BLaER1 (cell line): ENCODE data around the gene MEMO1.
"Not testable (repeated sequence)": the region's sequence is repeated elsewhere in the genome, so short reads cannot be mapped to it uniquely, and the experiment has no call there.

Experiments
- H3K27ac ChIP-seq: shearing (Covaris generic); formaldehyde crosslinking; 2 replicates; pipeline ENCODE4 v1.8.1; 2022
- H3K27me3 ChIP-seq: shearing (Covaris generic); formaldehyde crosslinking; 2 replicates; pipeline ENCODE4 v1.8.1; 2022
- H3K36me3 ChIP-seq: shearing (Covaris generic); formaldehyde crosslinking; 2 replicates; pipeline ENCODE4 v1.8.1; 2022
- H3K4me1 ChIP-seq: shearing (Covaris generic); formaldehyde crosslinking; 2 replicates; pipeline ENCODE4 v1.8.1; 2022
- H3K4me2 ChIP-seq: shearing (Covaris generic); formaldehyde crosslinking; 2 replicates; pipeline ENCODE4 v1.8.1; 2022
- H3K4me3 ChIP-seq: shearing (Covaris generic); formaldehyde crosslinking; 2 replicates; pipeline ENCODE4 v1.8.1; 2022
- H3K9ac ChIP-seq: shearing (Covaris generic); formaldehyde crosslinking; 2 replicates; pipeline ENCODE4 v1.8.1; 2022
- H3K9me3 ChIP-seq: shearing (Covaris generic); formaldehyde crosslinking; 2 replicates; pipeline ENCODE4 v1.8.1; 2022
- H4K20me1 ChIP-seq: shearing (Covaris generic); formaldehyde crosslinking; 2 replicates; pipeline ENCODE4 v1.8.1; 2022
- Cebpa-rat ChIP-seq: shearing (Covaris generic); IDR thresholded peaks from 2 replicates; pipeline ENCODE4 v1.8.1; 2022

MEMO1 gene

GRCh38 chr2:32010670-32011484 is at the start of gene MEMO1:
TSS of gene MEMO1 (minus strand) at chr2:32011008. CDS start at chr2:32010247, 761 bp downstream.
- Histone ChIP-seq H3K27ac (peak within 1 kb of the TSS; percentile 96), H3K4me2 (peak within 1 kb of the TSS; percentile 81), H3K4me1 (peaks cover 29% of the 10 kb centered on the region), H4K20me1 (peaks cover 40% of the 10 kb centered on the region), H3K9me3 (no peaks in the 10 kb centered on the region), H3K36me3 (0 out of 2 replicates have a peak, but pooled peaks cover 5% of the 10 kb centered on the region), H3K27me3 (no peaks in the 10 kb centered on the region), H3K4me3 (peak within 1 kb of the TSS; percentile 100), H3K9ac (peak within 1 kb of the TSS; percentile 98)
- no peak for TF ChIP-seq Cebpa-rat

GRCh38 chr2:32060266-32060665 is 49.5 kb upstream of the MEMO1 start:
- no peak overlapping the region for H3K9ac ChIP-seq
- peaks cover 18% of the 10 kb centered on the region for H3K4me1 ChIP-seq
- no peak overlapping the region for H3K4me3 ChIP-seq
- no peak overlapping the region for H3K4me2 ChIP-seq
- no peak for TF ChIP-seq Cebpa-rat
- H4K20me1 ChIP-seq = 0 out of 2 replicates have a peak, but pooled peaks cover 5% of the 10 kb centered on the region
- H3K9me3 ChIP-seq = no peaks in the 10 kb centered on the region
- H3K27ac ChIP-seq = no peak overlapping the region
- H3K27me3 ChIP-seq = no peaks in the 10 kb centered on the region
- no peaks in the 10 kb centered on the region for H3K36me3 ChIP-seq

GRCh38 chr2:32058130-32058529 is 47.3 kb upstream of the MEMO1 start:
- Histone ChIP-seq H3K4me2 (no peak overlapping the region), H4K20me1 (no peaks in the 10 kb centered on the region)

GRCh38 chr2:32054583-32054982 is 43.8 kb upstream of the MEMO1 start:
- not testable (repeated sequence) for H3K27ac ChIP-seq, H3K4me3 ChIP-seq, H3K9ac ChIP-seq, H4K20me1 ChIP-seq, H3K9me3 ChIP-seq, H3K36me3 ChIP-seq, H3K4me1 ChIP-seq, H3K27me3 ChIP-seq, H3K4me2 ChIP-seq

More at GRCh38 chr2:32058130-32058529, 47.3 kb upstream of the MEMO1 start:
- Histone ChIP-seq H3K4me3 (no peak overlapping the region), H3K9ac (no peak overlapping the region), H3K4me1 (peaks cover 10% of the 10 kb centered on the region), H3K27me3 (no peaks in the 10 kb centered on the region), H3K27ac (no peak overlapping the region), H3K9me3 (no peaks in the 10 kb centered on the region), H3K36me3 (no peaks in the 10 kb centered on the region)
- no peak for TF ChIP-seq Cebpa-rat

- no peaks in the 10 kb centered on the region for H3K4me1 ChIP-seq
- no peaks in the 10 kb centered on the region for H3K27me3 ChIP-seq
- H3K9ac ChIP-seq = no peak overlapping the region
- H4K20me1 ChIP-seq = no peaks in the 10 kb centered on the region
- H3K4me3 ChIP-seq = no peak overlapping the region
- H3K27ac ChIP-seq = no peak overlapping the region
- H3K36me3 ChIP-seq = no peaks in the 10 kb centered on the region
- H3K9me3 ChIP-seq = no peaks in the 10 kb centered on the region
- TF ChIP-seq Cebpa-rat = no peak
- no peak overlapping the region for H3K4me2 ChIP-seq
Measured at GRCh38 chr2:32051836-32052439, 41.1 kb upstream of the MEMO1 start.

- Histone ChIP-seq H3K4me2 (no peak overlapping the region), H3K9me3 (no peaks in the 10 kb centered on the region), H3K9ac (no peak overlapping the region), H4K20me1 (no peaks in the 10 kb centered on the region), H3K27ac (no peak overlapping the region), H3K27me3 (no peaks in the 10 kb centered on the region), H3K36me3 (no peaks in the 10 kb centered on the region), H3K4me3 (no peak overlapping the region), H3K4me1 (peaks cover 11% of the 10 kb centered on the region)
- TF ChIP-seq Cebpa-rat = no peak
Measured at GRCh38 chr2:32043561-32043960, 32.8 kb upstream of the MEMO1 start.

GRCh38 chr2:32039447-32040219 is 28.8 kb upstream of the MEMO1 start, which contains the start of gene DPY30:
TSS of gene DPY30 (minus strand) at chr2:32039805. CDS start at chr2:32039456, 349 bp downstream.
- peak within 1 kb of the TSS; percentile 87 for H3K4me2 ChIP-seq
- TF ChIP-seq Cebpa-rat = no peak
- peaks cover 15% of the 10 kb centered on the region for H3K4me1 ChIP-seq
- no peaks in the 10 kb centered on the region for H3K27me3 ChIP-seq
- peak within 1 kb of the TSS; percentile 74 for H3K4me3 ChIP-seq
- no peaks in the 10 kb centered on the region for H3K9me3 ChIP-seq
- H3K27ac ChIP-seq = peak within 1 kb of the TSS; percentile 87
- H3K36me3 ChIP-seq = peaks cover 18% of the 10 kb centered on the region
- H4K20me1 ChIP-seq = no peaks in the 10 kb centered on the region
- H3K9ac ChIP-seq = peak within 1 kb of the TSS; percentile 86

- peak overlapping the region; percentile 10; the same call in 1 of the 2 replicates for H3K9ac ChIP-seq
- H3K4me1 ChIP-seq = peaks cover 24% of the 10 kb centered on the region
- peaks cover 55% of the 10 kb centered on the region for H3K36me3 ChIP-seq
- not testable (repeated sequence) for H3K4me3 ChIP-seq, H3K9me3 ChIP-seq, H3K27me3 ChIP-seq, H3K27ac ChIP-seq
- H3K4me2 ChIP-seq = peak overlapping the region; percentile 47
- H4K20me1 ChIP-seq = peaks cover 16% of the 10 kb centered on the region; the same call in 1 of the 2 replicates
Measured at GRCh38 chr2:32034198-32034887, 23.5 kb upstream of the MEMO1 start.

DNA sequence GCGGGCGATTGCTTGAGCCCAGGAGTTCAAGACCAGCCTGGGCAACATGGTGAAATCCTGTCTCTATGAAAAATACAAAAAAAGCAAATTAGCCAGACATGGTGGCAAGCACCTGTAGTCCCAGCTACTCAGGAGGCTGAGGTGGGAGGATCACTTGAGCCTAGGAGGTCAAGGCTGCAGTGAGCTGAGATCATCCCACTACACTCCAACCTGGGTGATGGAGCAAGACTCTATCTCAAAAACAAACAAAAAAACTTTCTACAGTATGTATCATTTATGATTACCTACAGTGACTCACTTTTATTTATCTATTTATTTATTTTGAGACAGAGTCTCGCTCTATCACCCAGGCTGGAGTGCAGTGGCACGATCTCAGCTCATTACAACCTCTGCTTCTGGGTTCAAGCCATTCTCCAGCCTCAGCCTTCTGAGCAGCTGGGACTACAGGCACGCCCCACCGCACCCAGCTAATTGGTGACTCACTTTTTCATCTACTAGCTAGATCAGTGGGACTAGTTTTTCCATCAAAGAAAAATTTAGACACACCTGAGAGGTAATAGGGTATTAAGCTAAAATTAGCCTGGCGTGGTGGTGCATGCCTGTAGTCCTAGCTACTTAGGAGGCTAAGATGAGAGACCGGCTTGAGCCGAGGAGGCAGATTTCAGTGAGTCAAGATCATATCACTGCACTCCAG is 8.1 kb upstream of the MEMO1 start:
- peaks cover 63% of the 10 kb centered on the region for H3K36me3 ChIP-seq
- not testable (repeated sequence) for H4K20me1 ChIP-seq, H3K4me2 ChIP-seq, H3K4me3 ChIP-seq, H3K9ac ChIP-seq, H3K27me3 ChIP-seq, H3K4me1 ChIP-seq, H3K27ac ChIP-seq, H3K9me3 ChIP-seq
